NT2/D1 (cell line): ENCODE results near the gene SYTL2.

Experiments used
- DNase-seq: peaks from one replicate; pipeline ENCODE4 v3.0.0-alpha.2; 2011; ENCODE audit warnings: low read depth, low spot score
- H3K27me3 ChIP-seq: 2 replicates; pipeline ENCODE4 v1.6.0; 2011; ENCODE audit warnings: mild to moderate bottlenecking; ENCODE audit not compliant: insufficient read length, insufficient read depth
- H3K36me3 ChIP-seq: 2 replicates; pipeline ENCODE4 v1.6.1; 2011; ENCODE audit warnings: mild to moderate bottlenecking, low read length, mixed read lengths; ENCODE audit not compliant: insufficient read depth, insufficient read length
- H3K4me1 ChIP-seq: 2 replicates; pipeline ENCODE4 v1.5.1; 2011; ENCODE audit not compliant: insufficient read depth, insufficient read length
- H3K4me3 ChIP-seq: 2 replicates; pipeline ENCODE4 v1.5.1; 2011; ENCODE audit warnings: low read depth; ENCODE audit not compliant: insufficient read length
- H3K9ac ChIP-seq: 2 replicates; pipeline ENCODE4 v1.6.0; 2011; ENCODE audit warnings: low read depth; ENCODE audit not compliant: insufficient read length
- H3K9me3 ChIP-seq: 2 replicates; pipeline ENCODE4 v1.5.1; 2011; ENCODE audit warnings: mild to moderate bottlenecking, low read length; ENCODE audit not compliant: insufficient read depth
- SUZ12 ChIP-seq: IDR thresholded peaks from 2 replicates; pipeline ENCODE4 v1.6.1; 2011; ENCODE audit not compliant: insufficient read length, insufficient read depth; ENCODE audit errors: extremely low read depth
- YY1 ChIP-seq: IDR thresholded peaks from 2 replicates; pipeline ENCODE4 v1.6.1; 2011; ENCODE audit not compliant: insufficient read length, insufficient read depth
- ZNF274 ChIP-seq: IDR thresholded peaks from 2 replicates; pipeline ENCODE4 v1.6.1; 2011; ENCODE audit warnings: mild to moderate bottlenecking, low read depth, low read length

The SYTL2 gene

GRCh38 chr11:85749884-85750283 is 61.1 kb downstream of the SYTL2 start:
- Histone ChIP-seq H3K36me3 (no peaks in the 10 kb centered on the region), H3K9ac (no peak overlapping the region), H3K4me3 (no peak overlapping the region), H3K4me1 (peaks cover 2% of the 10 kb centered on the region), H3K27me3 (no peaks in the 10 kb centered on the region), H3K9me3 (no peaks in the 10 kb centered on the region)
- TF ChIP-seq SUZ12 = no peak
- DNase-seq = no peak

GRCh38 chr11:85749287-85749834 is 61.6 kb downstream of the SYTL2 start:
- H3K4me1 ChIP-seq = peaks cover 2% of the 10 kb centered on the region
- TF ChIP-seq YY1 (no peak), ZNF274 (no peak), SUZ12 (no peak)
- H3K4me3 ChIP-seq = no peak overlapping the region
- H3K27me3 ChIP-seq = no peaks in the 10 kb centered on the region
- DNase-seq = no peak
- no peak overlapping the region for H3K9ac ChIP-seq
- H3K36me3 ChIP-seq = no peaks in the 10 kb centered on the region
- no peaks in the 10 kb centered on the region for H3K9me3 ChIP-seq

- no peak for TF ChIP-seq YY1
- no peak for TF ChIP-seq SUZ12
- TF ChIP-seq ZNF274 = no peak
- Histone ChIP-seq H3K36me3 (no peaks in the 10 kb centered on the region), H3K27me3 (no peaks in the 10 kb centered on the region), H3K4me1 (peaks cover 2% of the 10 kb centered on the region), H3K9me3 (no peaks in the 10 kb centered on the region), H3K9ac (no peak overlapping the region), H3K4me3 (no peak overlapping the region)
- DNase-seq = no peak
These were observed 62.5 kb downstream of the SYTL2 start for GRCh38 chr11:85748455-85748891.

GRCh38 chr11:85746670-85747069 is 64.3 kb downstream of the SYTL2 start:
- TF ChIP-seq SUZ12 = no peak
- no peak for TF ChIP-seq ZNF274
- no peak for TF ChIP-seq YY1
- DNase-seq = no peak
- Histone ChIP-seq H3K36me3 (no peaks in the 10 kb centered on the region), H3K4me3 (no peak overlapping the region), H3K4me1 (peaks cover 2% of the 10 kb centered on the region), H3K9me3 (no peaks in the 10 kb centered on the region), H3K9ac (no peak overlapping the region), H3K27me3 (no peaks in the 10 kb centered on the region)

GRCh38 chr11:85745626-85746025 is 65.3 kb downstream of the SYTL2 start:
- no peak for DNase-seq
- TF ChIP-seq ZNF274 = no peak
- no peak for TF ChIP-seq SUZ12
- TF ChIP-seq YY1 = no peak
- peaks cover 2% of the 10 kb centered on the region for H3K4me1 ChIP-seq

GRCh38 chr11:85742873-85743275 is 68.1 kb downstream of the SYTL2 start:
- Histone ChIP-seq H3K4me1 (no peaks in the 10 kb centered on the region), H3K27me3 (no peaks in the 10 kb centered on the region), H3K4me3 (no peak overlapping the region), H3K9me3 (no peaks in the 10 kb centered on the region), H3K9ac (no peak overlapping the region), H3K36me3 (no peaks in the 10 kb centered on the region)
- TF ChIP-seq ZNF274 (no peak), YY1 (no peak), SUZ12 (no peak)
- no peak for DNase-seq

More at GRCh38 chr11:85745626-85746025, 65.3 kb downstream of the SYTL2 start:
- Histone ChIP-seq H3K27me3 (no peaks in the 10 kb centered on the region), H3K9me3 (no peaks in the 10 kb centered on the region), H3K9ac (no peak overlapping the region), H3K4me3 (no peak overlapping the region), H3K36me3 (no peaks in the 10 kb centered on the region)

- H3K4me1 ChIP-seq = no peaks in the 10 kb centered on the region
- H3K9me3 ChIP-seq = no peaks in the 10 kb centered on the region
- no peak overlapping the region for H3K4me3 ChIP-seq
- TF ChIP-seq SUZ12 (no peak), ZNF274 (no peak), YY1 (no peak)
- no peak overlapping the region for H3K9ac ChIP-seq
- no peak for DNase-seq
- H3K27me3 ChIP-seq = no peaks in the 10 kb centered on the region
- H3K36me3 ChIP-seq = no peaks in the 10 kb centered on the region
These were observed 68.6 kb downstream of the SYTL2 start for GRCh38 chr11:85742348-85742747.
